Measurements from ENCODE around the gene NDE1.
"Not testable (repeated sequence)": the region's sequence is repeated elsewhere in the genome, so short reads cannot be mapped to it uniquely, and the experiment has no call there.

NDE1 gene

GRCh38 chr16:15658149-15658548, 8.1 kb downstream of the NDE1 start:
- H3K9ac ChIP-seq (ENCODE audit: low read length) = no peak overlapping the region
- H3K4me1 ChIP-seq (ENCODE audit: control insufficient read depth, insufficient read depth, low read length) = peaks cover 13% of the 10 kb centered on the region
- no peak for DNase-seq (ENCODE audit: low read depth)
- no peaks in the 10 kb centered on the region for H3K27me3 ChIP-seq (replicated peaks; ENCODE audit: control insufficient read depth, insufficient read depth, low read length)
- no peaks in the 10 kb centered on the region for H3K9me3 ChIP-seq (ENCODE audit: control insufficient read depth, low read length)
- H3K36me3 ChIP-seq (ENCODE audit: control insufficient read depth, insufficient read depth, low read length, severe bottlenecking) = no peaks in the 10 kb centered on the region
- no peak overlapping the region for H3K4me3 ChIP-seq (ENCODE audit: low read length)

DNA sequence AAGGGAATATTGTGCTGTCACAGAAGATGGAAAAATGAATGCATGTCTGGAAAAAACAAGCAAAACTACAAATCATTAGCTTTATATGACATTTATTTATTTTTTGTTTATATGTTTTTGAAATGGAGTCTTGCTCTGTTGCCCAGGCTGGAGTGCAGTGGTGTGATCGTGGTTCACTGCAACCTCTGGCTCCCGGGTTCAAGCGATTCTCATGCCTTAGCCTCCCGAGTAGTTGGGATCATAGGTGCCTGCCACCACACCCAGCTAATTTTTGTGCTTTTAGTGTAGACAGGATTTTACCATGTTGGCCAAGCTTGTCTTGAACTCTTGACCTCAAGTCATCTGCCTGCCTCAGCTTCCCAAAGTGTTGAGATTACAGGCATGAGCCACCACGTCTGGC, 8.5 kb downstream of the NDE1 start:
- no peak overlapping the region for H3K9ac ChIP-seq (ENCODE audit: low read length)

GRCh38 chr16:15660203-15660601, 10.2 kb downstream of the NDE1 start:
- H3K9me3 ChIP-seq (ENCODE audit: control insufficient read depth, low read length) = no peaks in the 10 kb centered on the region

More for the DNA sequence above, 8.5 kb downstream of the NDE1 start:
- no peak for DNase-seq (ENCODE audit: low read depth)
- H3K9me3 ChIP-seq (ENCODE audit: control insufficient read depth, low read length) = no peaks in the 10 kb centered on the region
- no peaks in the 10 kb centered on the region for H3K36me3 ChIP-seq (ENCODE audit: control insufficient read depth, insufficient read depth, low read length, severe bottlenecking)
- H3K27me3 ChIP-seq (replicated peaks; ENCODE audit: control insufficient read depth, insufficient read depth, low read length) = no peaks in the 10 kb centered on the region
- H3K4me1 ChIP-seq (ENCODE audit: control insufficient read depth, insufficient read depth, low read length) = peaks cover 9% of the 10 kb centered on the region
- no peak overlapping the region for H3K4me3 ChIP-seq (ENCODE audit: low read length)

DNA sequence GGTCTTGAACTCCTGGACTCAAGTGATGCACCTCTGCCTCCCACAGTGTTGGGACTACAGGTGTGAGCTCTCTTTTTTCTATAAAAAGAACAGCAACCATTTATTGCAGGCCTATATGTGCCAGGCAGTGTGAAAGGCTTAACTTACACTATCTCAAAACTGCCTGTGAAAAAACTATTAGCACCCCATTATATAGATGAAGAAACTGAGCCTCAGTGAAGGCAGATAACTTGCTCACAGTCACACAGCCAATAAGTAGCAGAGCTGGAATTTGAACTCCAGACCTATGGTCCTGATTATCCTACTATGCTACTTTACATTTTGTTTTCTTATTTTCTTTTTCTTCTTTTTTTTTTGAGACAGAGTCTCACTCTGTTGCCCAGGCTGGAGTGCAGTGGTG, 15.1 kb downstream of the NDE1 start:
- peaks cover 8% of the 10 kb centered on the region for H3K4me1 ChIP-seq (ENCODE audit: control insufficient read depth, insufficient read depth, low read length)
- no peaks in the 10 kb centered on the region for H3K27me3 ChIP-seq (replicated peaks; ENCODE audit: control insufficient read depth, insufficient read depth, low read length)
- DNase-seq (ENCODE audit: low read depth) = no peak
- H3K9me3 ChIP-seq (ENCODE audit: control insufficient read depth, low read length) = no peaks in the 10 kb centered on the region
- no peak overlapping the region for H3K4me3 ChIP-seq (ENCODE audit: low read length)
- H3K9ac ChIP-seq (ENCODE audit: low read length) = no peak overlapping the region
- H3K36me3 ChIP-seq (ENCODE audit: control insufficient read depth, insufficient read depth, low read length, severe bottlenecking) = peaks cover 23% of the 10 kb centered on the region

More at GRCh38 chr16:15660203-15660601, 10.2 kb downstream of the NDE1 start:
- H3K9ac ChIP-seq (ENCODE audit: low read length) = peak overlapping the region; percentile 13
- no peaks in the 10 kb centered on the region for H3K27me3 ChIP-seq (replicated peaks; ENCODE audit: control insufficient read depth, insufficient read depth, low read length)
- H3K4me1 ChIP-seq (ENCODE audit: control insufficient read depth, insufficient read depth, low read length) = peaks cover 9% of the 10 kb centered on the region
- no peak for DNase-seq (ENCODE audit: low read depth)
- peak overlapping the region; percentile 53 for H3K4me3 ChIP-seq (ENCODE audit: low read length)
- peaks cover 5% of the 10 kb centered on the region for H3K36me3 ChIP-seq (ENCODE audit: control insufficient read depth, insufficient read depth, low read length, severe bottlenecking)

DNA sequence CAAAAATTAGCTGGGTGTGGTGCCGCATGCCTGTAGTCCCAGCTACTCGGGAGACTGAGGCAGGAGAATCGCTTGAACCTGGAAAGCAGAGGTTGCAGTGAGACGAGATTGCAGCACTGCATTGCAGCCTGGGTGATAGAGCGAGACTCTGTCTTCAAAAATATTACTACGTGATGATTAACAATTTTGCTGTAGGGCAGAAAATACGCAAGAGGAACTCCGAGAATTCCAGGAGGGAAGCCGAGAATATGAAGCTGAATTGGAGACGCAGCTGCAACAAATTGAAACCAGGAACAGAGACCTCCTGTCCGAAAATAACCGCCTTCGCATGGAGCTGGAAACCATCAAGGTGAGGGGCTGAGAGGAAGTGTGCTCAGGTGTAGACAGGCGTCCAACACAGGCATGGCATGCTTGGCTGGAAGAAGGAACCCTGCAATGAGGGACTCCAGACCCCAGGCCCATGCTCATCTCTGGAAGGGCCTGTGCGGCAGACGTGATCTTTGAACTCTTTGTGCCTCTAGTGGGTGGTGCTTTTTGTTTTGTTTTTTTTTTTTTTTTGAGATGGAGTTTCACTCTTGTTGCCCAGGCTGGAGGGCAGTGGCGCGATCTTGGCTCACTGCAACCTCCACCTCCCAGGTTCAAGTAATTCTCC, 17.2 kb downstream of the NDE1 start:
- Histone ChIP-seq H3K4me1 (ENCODE audit: control insufficient read depth, insufficient read depth, low read length) (peaks cover under 1% of the 10 kb centered on the region), H3K4me3 (ENCODE audit: low read length) (no peak overlapping the region), H3K9ac (ENCODE audit: low read length) (no peak overlapping the region), H3K36me3 (ENCODE audit: control insufficient read depth, insufficient read depth, low read length, severe bottlenecking) (peaks cover 23% of the 10 kb centered on the region), H3K9me3 (ENCODE audit: control insufficient read depth, low read length) (no peaks in the 10 kb centered on the region), H3K27me3 (replicated peaks; ENCODE audit: control insufficient read depth, insufficient read depth, low read length) (no peaks in the 10 kb centered on the region)
- DNase-seq (ENCODE audit: low read depth) = no peak

- DNase-seq (ENCODE audit: low read depth) = no peak
- Histone ChIP-seq H3K4me1 (ENCODE audit: control insufficient read depth, insufficient read depth, low read length) (peaks cover 11% of the 10 kb centered on the region), H3K9ac (ENCODE audit: low read length) (no peak overlapping the region), H3K4me3 (ENCODE audit: low read length) (no peak overlapping the region), H3K9me3 (ENCODE audit: control insufficient read depth, low read length) (no peaks in the 10 kb centered on the region), H3K36me3 (ENCODE audit: control insufficient read depth, insufficient read depth, low read length, severe bottlenecking) (peaks cover 8% of the 10 kb centered on the region), H3K27me3 (replicated peaks; ENCODE audit: control insufficient read depth, insufficient read depth, low read length) (no peaks in the 10 kb centered on the region)
Measured at GRCh38 chr16:15671530-15672117, 21.6 kb downstream of the NDE1 start.

DNA sequence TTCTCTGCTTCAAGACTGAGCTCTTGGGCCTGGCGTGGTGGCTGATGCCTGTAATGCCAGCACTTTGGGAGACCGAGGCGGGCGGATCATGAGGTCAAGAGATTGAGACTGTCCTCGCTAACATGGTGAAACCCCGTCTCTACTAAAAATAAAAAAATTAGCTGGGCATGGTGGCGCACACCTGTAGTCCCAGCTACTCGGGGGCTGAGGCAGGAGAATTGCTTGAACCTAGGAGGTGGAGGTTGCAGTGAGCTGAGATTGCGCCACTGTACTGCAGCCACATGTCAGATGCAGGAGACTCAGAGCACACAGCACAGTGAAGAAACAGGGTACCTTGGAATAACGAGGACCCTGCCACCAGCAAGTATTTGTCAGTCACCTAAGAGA, 22.1 kb downstream of the NDE1 start:
- H3K36me3 ChIP-seq (ENCODE audit: control insufficient read depth, insufficient read depth, low read length, severe bottlenecking); DNase-seq (ENCODE audit: low read depth); H3K9me3 ChIP-seq (ENCODE audit: control insufficient read depth, low read length); H3K27me3 ChIP-seq (replicated peaks; ENCODE audit: control insufficient read depth, insufficient read depth, low read length); H3K4me3 ChIP-seq (ENCODE audit: low read length): not testable (repeated sequence)
- peak overlapping the region; percentile 50 for H3K9ac ChIP-seq (ENCODE audit: low read length)
- H3K4me1 ChIP-seq (ENCODE audit: control insufficient read depth, insufficient read depth, low read length) = peaks cover 11% of the 10 kb centered on the region

DNA sequence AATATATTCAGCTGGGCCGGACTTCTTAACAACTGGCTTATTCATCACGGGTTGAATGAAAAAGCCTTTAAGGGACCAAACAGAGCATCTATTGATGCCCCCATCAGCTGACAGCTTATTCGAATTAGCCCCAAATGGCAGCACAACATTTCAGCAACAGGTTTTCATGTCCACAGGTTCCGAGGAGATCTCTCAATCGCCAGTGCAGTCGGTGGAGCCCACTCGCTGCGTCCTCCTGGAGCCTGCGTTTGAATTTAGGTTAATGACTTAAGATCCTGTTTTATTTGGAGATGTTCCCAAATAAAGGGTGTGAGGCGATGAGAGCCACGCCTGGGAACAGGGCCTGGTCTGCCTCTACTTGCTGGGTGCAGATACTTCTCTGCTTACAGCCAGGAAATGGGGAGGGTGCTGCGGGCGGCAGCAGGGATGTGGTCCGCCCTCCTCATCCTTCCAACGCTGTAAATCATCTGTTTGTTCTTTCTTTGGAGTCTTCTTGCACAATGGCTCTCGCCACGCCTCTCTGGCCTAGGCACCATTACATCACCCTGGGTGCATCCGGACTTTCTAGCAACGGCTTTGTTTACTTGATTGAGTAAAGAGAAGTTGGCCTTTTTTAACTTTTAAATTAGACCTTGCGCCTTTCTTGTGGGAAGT, 22.6 kb downstream of the NDE1 start:
- Histone ChIP-seq H3K27me3 (replicated peaks; ENCODE audit: control insufficient read depth, insufficient read depth, low read length) (no peaks in the 10 kb centered on the region), H3K9ac (ENCODE audit: low read length) (peak overlapping the region; percentile 57), H3K9me3 (ENCODE audit: control insufficient read depth, low read length) (no peaks in the 10 kb centered on the region), H3K4me1 (ENCODE audit: control insufficient read depth, insufficient read depth, low read length) (peaks cover 11% of the 10 kb centered on the region), H3K36me3 (ENCODE audit: control insufficient read depth, insufficient read depth, low read length, severe bottlenecking) (peaks cover 5% of the 10 kb centered on the region), H3K4me3 (ENCODE audit: low read length) (peak overlapping the region; percentile 66)
- peak; percentile 96 for DNase-seq (ENCODE audit: low read depth)

DNA sequence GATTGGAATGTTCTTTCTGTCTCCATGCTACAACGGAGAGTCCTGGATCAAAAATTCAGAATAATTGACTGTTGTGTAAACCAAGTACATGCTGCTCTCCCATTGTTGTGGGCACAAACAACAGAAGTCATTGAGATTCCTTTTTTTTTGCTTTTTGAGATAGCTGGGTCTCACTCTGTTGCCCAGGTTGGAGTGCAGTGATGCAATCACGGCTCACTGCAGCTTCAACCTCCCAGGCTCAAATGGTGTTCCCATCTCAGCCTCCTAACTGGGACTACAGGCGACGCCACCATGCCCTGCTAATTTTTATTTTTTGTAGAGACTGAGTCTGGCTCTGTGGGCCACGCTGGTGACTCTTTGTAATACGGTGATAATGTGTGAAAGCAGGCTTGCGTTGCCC, 24.5 kb downstream of the NDE1 start:
- Histone ChIP-seq H3K4me1 (ENCODE audit: control insufficient read depth, insufficient read depth, low read length) (peaks cover 11% of the 10 kb centered on the region), H3K9ac (ENCODE audit: low read length) (no peak overlapping the region), H3K27me3 (replicated peaks; ENCODE audit: control insufficient read depth, insufficient read depth, low read length) (no peaks in the 10 kb centered on the region), H3K9me3 (ENCODE audit: control insufficient read depth, low read length) (no peaks in the 10 kb centered on the region), H3K4me3 (ENCODE audit: low read length) (no peak overlapping the region), H3K36me3 (ENCODE audit: control insufficient read depth, insufficient read depth, low read length, severe bottlenecking) (peaks cover 6% of the 10 kb centered on the region)
- DNase-seq (ENCODE audit: low read depth) = no peak

- Histone ChIP-seq H3K36me3 (ENCODE audit: control insufficient read depth, insufficient read depth, low read length, severe bottlenecking) (peaks cover 11% of the 10 kb centered on the region), H3K27me3 (replicated peaks; ENCODE audit: control insufficient read depth, insufficient read depth, low read length) (no peaks in the 10 kb centered on the region), H3K4me1 (ENCODE audit: control insufficient read depth, insufficient read depth, low read length) (peaks cover 11% of the 10 kb centered on the region), H3K9me3 (ENCODE audit: control insufficient read depth, low read length) (no peaks in the 10 kb centered on the region), H3K9ac (ENCODE audit: low read length) (no peak overlapping the region), H3K4me3 (ENCODE audit: low read length) (no peak overlapping the region)
- DNase-seq (ENCODE audit: low read depth) = no peak
Measured at GRCh38 chr16:15676506-15676905, 26.5 kb downstream of the NDE1 start.

DNA sequence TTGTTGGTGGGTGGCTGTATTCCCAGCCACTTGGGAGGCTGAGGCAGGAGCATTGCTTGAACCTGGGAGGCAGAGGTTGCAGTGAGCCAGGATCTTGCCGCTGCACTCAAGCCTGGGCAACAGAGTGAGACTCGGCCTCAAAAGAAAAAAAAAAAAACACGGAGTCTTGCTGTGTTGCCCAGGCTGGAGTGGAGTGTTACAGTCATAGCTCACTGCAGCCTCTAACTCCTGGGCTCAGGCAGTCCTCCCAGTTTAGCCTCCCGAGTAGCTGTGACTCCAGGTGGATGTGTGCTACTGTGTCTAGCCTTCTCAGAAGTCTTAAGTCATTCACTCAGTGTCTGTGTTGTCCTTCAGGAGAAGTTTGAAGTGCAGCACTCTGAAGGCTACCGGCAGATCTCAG, 27.4 kb downstream of the NDE1 start:
- H3K4me3 ChIP-seq (ENCODE audit: low read length) = no peak overlapping the region
- no peaks in the 10 kb centered on the region for H3K27me3 ChIP-seq (replicated peaks; ENCODE audit: control insufficient read depth, insufficient read depth, low read length)
- H3K4me1 ChIP-seq (ENCODE audit: control insufficient read depth, insufficient read depth, low read length) = peaks cover 11% of the 10 kb centered on the region
- no peaks in the 10 kb centered on the region for H3K9me3 ChIP-seq (ENCODE audit: control insufficient read depth, low read length)
- no peak for DNase-seq (ENCODE audit: low read depth)
- H3K36me3 ChIP-seq (ENCODE audit: control insufficient read depth, insufficient read depth, low read length, severe bottlenecking) = peaks cover 11% of the 10 kb centered on the region
- H3K9ac ChIP-seq (ENCODE audit: low read length) = no peak overlapping the region
